HL-60/S4 treated with phorbol 12-myristate 13-acetate at 8.2 ng/mL for 4 days and 3 days (cell line): ENCODE data around the gene BUD23.

ENCODE experiments used
- in situ Hi-C: fragments of 300-500 bp; cut with MboI; formaldehyde crosslinking; loops from 2 replicates; pipeline ENCODE4 v1.15.0; 2022; ENCODE audit warnings: low sequenced_read_pairs

The BUD23 gene

GRCh38 chr7:73700581-73701134 lies 17.3 kb downstream of the BUD23 start:
- in situ Hi-C loops, result no loop called here

- in situ Hi-C loops, result no loop called here
Measured at GRCh38 chr7:73701357-73701995, 18.1 kb downstream of the BUD23 start.

DNA sequence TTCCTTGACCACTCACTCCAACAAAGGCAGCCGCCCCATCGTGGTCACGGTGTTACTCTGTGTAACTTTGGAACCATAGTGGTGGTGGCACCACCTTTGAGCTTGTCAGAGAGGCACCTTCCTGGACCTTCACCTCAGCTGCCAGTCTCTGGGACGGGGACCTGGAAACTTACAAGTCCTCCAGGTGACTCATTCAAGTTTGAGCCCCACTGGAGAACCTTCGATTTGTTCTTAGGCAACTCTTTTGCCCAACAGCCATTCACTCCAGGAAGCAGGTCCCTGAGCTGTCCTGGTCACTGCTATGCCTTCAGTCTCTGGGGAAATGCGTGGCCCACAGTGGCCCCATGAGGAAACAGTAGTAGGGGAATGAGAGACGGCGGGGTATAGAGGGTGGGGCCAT lies 18.8 kb downstream of the BUD23 start:
- in situ Hi-C loops, result no loop called here

DNA sequence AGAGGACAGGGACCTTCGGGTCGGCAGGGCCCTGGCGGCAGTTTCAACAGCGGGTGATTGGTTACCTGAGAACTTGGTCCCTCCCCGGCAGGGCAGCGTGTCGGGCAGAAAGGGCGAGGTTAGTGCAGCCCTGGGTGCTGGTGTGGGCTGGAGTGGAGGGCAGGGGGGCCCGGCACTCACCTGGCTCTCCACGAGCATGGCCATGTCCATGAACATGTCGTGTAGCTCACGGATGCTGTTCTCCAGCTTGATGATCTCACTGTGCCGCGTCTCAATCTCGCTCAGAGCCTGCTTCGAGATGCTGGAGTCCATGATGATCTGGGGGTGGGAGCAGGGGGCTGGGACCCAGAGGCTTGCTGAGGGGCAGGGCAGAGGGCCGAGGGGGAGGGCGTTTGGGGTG lies 19.3 kb downstream of the BUD23 start:
- in situ Hi-C loops, result no loop called here

DNA sequence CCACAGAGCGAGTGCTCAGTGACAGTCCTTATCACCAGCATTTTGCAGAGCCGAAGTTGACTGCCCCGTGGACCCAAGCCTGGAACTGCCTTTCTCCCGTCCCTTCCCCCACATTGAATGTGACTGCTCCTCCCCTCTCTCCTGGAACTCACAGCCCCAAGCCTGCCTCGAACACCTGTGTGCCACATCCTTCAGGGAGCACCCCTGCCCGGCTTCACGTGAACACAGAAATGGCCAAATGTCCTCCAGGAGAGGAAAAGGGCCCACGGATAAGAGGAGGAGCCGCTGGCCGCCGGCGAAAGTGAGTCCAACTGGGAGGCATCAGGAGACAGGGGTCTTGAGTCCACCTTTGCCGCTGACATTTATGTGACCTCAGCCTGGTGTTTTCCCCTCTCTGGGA lies 19.8 kb downstream of the BUD23 start:
- in situ Hi-C loops, result no loop called here

- in situ Hi-C loops, result no loop called here
Measured at GRCh38 chr7:73703757-73704639, 20.6 kb downstream of the BUD23 start.

- in situ Hi-C loops, result no loop called here
Measured at GRCh38 chr7:73704640-73705550, 21.5 kb downstream of the BUD23 start.

DNA sequence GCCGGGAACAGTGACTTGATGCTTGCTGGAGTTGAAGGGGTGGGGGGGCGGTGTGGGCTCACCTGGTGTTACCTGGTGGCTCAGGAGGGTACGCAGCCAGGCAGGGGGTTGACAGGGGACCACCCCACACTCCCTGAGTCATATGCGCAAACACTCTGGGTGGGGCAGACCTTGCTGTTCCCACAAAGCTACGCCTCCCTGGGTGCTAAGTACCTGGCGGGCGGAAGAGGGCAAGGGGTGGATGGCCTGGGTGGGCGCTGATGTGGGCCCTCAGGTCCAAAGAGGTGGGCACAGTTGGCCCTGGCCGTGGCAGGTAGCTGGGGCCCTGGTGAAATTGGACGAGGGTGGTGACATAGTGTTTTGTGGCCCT lies 22.1 kb downstream of the BUD23 start:
- in situ Hi-C loops, result no loop called here

DNA sequence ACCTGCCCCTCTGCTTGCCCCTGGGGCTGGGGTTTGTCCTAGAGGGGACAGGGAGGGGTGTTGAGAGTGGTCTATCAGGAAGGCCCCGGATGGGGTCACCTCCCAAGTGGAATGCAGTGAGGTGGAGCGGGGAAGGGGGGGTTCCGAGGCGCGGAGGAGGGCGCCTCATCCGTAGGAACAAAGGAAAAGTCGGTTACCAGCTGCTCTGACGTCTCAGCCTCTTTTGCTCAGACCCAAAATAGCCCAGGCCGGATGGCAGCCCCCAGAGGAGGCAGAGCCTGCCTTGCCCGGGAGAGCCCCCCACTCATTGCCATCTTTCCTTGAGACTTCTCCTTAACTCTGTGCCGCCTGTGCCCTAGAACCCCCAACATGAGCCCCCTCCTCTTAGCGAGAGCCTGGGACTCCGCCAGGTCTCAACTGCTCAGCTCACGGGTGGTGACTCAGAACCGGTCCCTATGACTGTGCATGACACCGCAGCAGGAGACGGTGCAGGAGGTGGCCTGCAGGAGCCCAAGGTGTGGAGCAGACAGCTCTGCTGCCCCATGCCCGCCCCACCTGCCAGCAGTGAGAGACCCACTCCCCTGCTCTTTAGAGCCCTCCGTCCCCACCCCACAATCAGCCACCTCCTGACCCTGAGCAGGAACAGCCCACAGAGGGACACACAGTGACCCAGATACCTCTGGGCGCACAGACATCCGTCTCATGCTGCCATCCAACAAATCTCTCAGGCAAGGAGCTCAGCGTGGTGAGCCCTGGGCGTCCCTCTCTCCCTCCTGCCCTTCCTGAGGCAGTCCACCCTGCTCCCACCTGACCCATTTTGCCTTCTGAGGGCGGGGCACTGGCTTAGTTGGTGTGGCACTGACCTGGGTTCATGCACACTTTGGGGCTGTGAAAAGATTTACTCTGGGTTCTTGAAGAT lies 23.0 kb downstream of the BUD23 start:
- in situ Hi-C loops, result no loop called here

DNA sequence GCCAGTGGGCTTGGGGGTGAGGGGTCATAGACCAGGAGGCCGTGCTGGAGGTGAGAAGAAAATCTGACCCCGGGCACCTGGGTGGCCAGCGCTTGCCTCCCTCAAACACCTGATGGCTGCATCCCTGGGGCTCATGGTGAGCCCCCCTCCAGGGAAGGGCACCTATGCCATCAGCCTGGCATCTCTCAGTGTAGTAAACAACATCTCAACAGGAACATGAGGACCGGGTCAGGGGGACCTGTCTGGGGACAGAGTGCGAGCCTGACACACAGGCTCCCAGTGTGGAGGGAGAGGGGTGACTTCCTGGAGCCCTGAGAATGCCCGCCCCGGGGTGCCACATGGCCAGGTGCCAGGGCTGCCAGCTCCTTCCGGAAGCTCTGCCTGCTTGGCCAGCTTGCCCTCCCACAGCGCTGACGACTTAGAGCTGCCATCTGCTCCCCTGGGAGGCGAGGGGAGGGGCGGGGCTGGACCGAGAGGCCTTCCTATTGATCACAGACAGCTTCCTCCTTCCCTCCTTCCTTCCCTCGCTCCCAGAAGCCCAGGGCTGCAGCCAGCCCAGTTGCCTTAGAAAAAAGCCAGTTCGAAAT lies 23.7 kb downstream of the BUD23 start:
- in situ Hi-C loops, result no loop called here

DNA sequence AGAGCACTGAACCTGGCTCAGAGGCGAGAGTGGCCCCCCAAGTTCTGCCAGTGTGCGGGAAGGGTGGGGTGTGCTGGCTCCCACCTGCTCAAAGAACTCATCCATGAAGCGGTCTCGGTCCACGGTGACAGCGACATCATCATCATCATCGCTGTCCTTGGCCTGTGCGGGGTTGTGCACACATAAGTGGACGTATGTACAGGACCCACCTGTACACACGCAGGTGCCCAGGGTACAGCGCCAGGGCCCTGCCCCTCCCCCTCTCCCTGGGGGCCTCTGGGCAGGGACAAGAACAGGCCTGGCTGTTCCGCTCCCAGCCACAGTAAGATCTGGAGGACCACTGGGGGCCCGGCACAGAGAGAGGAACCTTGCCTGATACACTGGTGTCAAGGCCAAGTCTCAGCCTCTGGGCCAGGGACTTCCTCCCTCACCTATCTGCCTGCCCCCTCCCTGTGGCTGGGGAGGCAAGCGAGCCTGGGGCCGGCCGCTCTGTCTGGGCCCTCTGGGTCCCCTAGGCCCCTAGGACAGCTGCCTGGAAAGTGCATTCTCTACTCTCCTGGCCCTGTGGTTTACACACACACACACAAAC lies 25.7 kb downstream of the BUD23 start:
- in situ Hi-C loops, result no loop called here

- in situ Hi-C loops, result loop anchor here (10.0 kb wide), 1 partner anchor 108 kb away; no protein-coding TSS in a partner anchor
Measured at GRCh38 chr7:73712773-73713172, 29.4 kb downstream of the BUD23 start.

DNA sequence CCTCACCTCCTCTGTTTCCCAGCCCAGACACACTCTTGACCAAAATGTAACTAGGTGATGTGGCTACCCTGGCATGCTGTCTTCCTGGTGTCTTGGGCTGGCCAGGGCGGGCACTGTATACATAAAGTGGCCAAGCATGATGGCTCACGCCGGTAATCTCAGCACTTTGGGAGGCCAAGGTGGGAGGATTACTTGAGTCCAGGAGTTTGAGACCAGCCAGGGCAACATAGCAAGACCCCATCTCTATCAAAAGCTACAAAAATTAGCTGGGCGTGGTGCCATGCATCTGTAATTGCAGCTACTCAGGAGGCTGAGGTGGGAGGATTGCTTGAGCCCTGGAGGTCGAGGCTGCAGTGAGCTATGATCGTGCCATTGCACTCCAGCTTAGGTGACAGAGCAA lies 29.9 kb downstream of the BUD23 start:
- in situ Hi-C loops, result loop anchor here (10.0 kb wide), 1 partner anchor 109 kb away; no protein-coding TSS in a partner anchor

- in situ Hi-C loops, result loop anchor here (10.0 kb wide), 1 partner anchor 111 kb away; no protein-coding TSS in a partner anchor
Measured at GRCh38 chr7:73715648-73716317, 32.4 kb downstream of the BUD23 start.

GRCh38 chr7:73716318-73716890 lies 33.0 kb downstream of the BUD23 start:
- in situ Hi-C loops, result loop anchor here (10.0 kb wide), 1 partner anchor 112 kb away; no protein-coding TSS in a partner anchor

GRCh38 chr7:73717025-73717807 lies 33.8 kb downstream of the BUD23 start:
- in situ Hi-C loops, result loop anchor here (10.0 kb wide), 1 partner anchor 112 kb away; no protein-coding TSS in a partner anchor

GRCh38 chr7:73717991-73718405 lies 34.6 kb downstream of the BUD23 start:
- in situ Hi-C loops, result loop anchor here (10.0 kb wide), 1 partner anchor 113 kb away; no protein-coding TSS in a partner anchor
